Upper lobe of left lung (tissue), 6 donors: ENCODE results near the gene PLB1. TPM values are rescaled to one million over a fixed set of nuclear protein-coding genes. Genes with fewer than 3 reads are reported as not detected.

Experiments
- ATAC-seq, 2 donors: fragments of 200-7000 bp; cut with Tn5 transposase; one replicate each; pipeline ENCODE4 v1.9.1; 2022; ENCODE audit warnings: mild to moderate bottlenecking in 2 of 2, moderate library complexity in 2 of 2; ENCODE audit not compliant: low FRiP score in 2 of 2
- DNase-seq, 2 donors: peaks; one replicate each; pipeline ENCODE4 v3.0.0-alpha.2; 2019 to 2020
- H3K27ac ChIP-seq, 4 donors: fragments of 200-600 bp; sonication (generic); one replicate each; pipeline ENCODE4 v1.5.1; 2016 to 2019
- H3K27me3 ChIP-seq, 4 donors: fragments of 200-600 bp; sonication (generic); one replicate each; pipeline ENCODE4 v1.5.1; 2017 to 2019
- H3K36me3 ChIP-seq, 4 donors: fragments of 200-600 bp; sonication (generic); one replicate each; pipeline ENCODE4 v1.5.1; 2016 to 2019
- H3K4me1 ChIP-seq, 4 donors: fragments of 200-600 bp; sonication (generic); one replicate each; pipeline ENCODE4 v1.5.1; 2018 to 2019
- H3K4me3 ChIP-seq, 4 donors: fragments of 200-600 bp; sonication (generic); one replicate each; pipeline ENCODE4 v1.5.1; 2017 to 2019; ENCODE audit warnings: mild to moderate bottlenecking in 2 of 4, moderate library complexity in 1 of 4
- H3K9me3 ChIP-seq, 4 donors: fragments of 200-600 bp; sonication (generic); one replicate each; pipeline ENCODE4 v1.5.1; 2018 to 2019
- CTCF ChIP-seq, 6 experiments: fragments of 450-650 bp in 4 of 6; fragments of 200-600 bp in 2 of 6; sonication (generic) in 2 of 6; IDR thresholded peaks; one replicate each; pipeline ENCODE4 v1.5.1; 2016 to 2019; ENCODE audit warnings: antibody characterized with exemption in 6 of 6
- EP300 ChIP-seq, 4 donors: sonication (generic); formaldehyde crosslinking; IDR thresholded peaks; one replicate each; pipeline ENCODE4 v1.5.1; 2017; ENCODE audit warnings: antibody characterized with exemption in 4 of 4, control low read depth in 2 of 4
- POLR2A ChIP-seq, 4 donors: fragments of 450-650 bp; IDR thresholded peaks; one replicate each; pipeline ENCODE4 v1.5.1; 2016 to 2017; ENCODE audit warnings: antibody characterized with exemption in 4 of 4, mild to moderate bottlenecking in 2 of 4
- POLR2AphosphoS5 ChIP-seq, 2 donors: sonication (generic); formaldehyde crosslinking; IDR thresholded peaks; one replicate each; pipeline ENCODE4 v1.5.1; 2017; ENCODE audit warnings: antibody characterized with exemption in 2 of 2
- WGBS, 2 donors: methylation state at CpG; one replicate each; pipeline ENCODE4 v1.1.5; 2017 to 2018; 5-methylcytosine and 5-hydroxymethylcytosine counted together
- total RNA-seq, 6 donors: library from RNA; depleted of rRNA in 4 of 6; stranded (reverse); fragments of >200 nt in 4 of 6; gene quantifications; one replicate each; pipeline versions ENCODE4 v1.1.0 to v1.2.1, GENCODE V29; 2016 to 2021
- donor health status: DM: no; HTN: no; CAD: no; lungs with moderate emphysema.
- donor health status: DM: no; HTN: yes; CAD: no; lungs with severe emphysema.

Gene PLB1
- total RNA-seq, 6 donors from 2014 or later: 3.1 to 9.1 (median 5.4) TPM

- H3K4me1 ChIP-seq: peaks cover 0 to 12% (median 4%) of the 10 kb centered on the region in 4 donors
- ATAC-seq (no peak), DNase-seq (no peak)
- no peak overlapping the region for H3K4me3 ChIP-seq
- H3K36me3 ChIP-seq: no peaks in the 10 kb centered on the region
- H3K27ac ChIP-seq: no peak overlapping the region
- H3K9me3 ChIP-seq: no peaks in the 10 kb centered on the region
- H3K27me3 ChIP-seq: no peaks in the 10 kb centered on the region
- 80 to 91% methylated on average over 2 of the region's 2 CpGs for WGBS, 2 donors
- TF ChIP-seq POLR2A (IDR thresholded peaks at IDR 0.05) (no peak), CTCF (IDR thresholded peaks at IDR 0.05) (no peak), EP300 (IDR thresholded peaks at IDR 0.05) (no peak), POLR2AphosphoS5 (IDR thresholded peaks at IDR 0.05) (no peak)
Measured at GRCh38 chr2:28653892-28654662, 158.2 kb downstream of the PLB1 start.

- DNase-seq (no peak), ATAC-seq (no peak)
- Histone ChIP-seq H3K27ac (no peak overlapping the region), H3K4me1 (peaks cover 0 to 12% (median 4%) of the 10 kb centered on the region in 4 donors), H3K36me3 (no peaks in the 10 kb centered on the region), H3K4me3 (no peak overlapping the region), H3K27me3 (no peaks in the 10 kb centered on the region), H3K9me3 (no peaks in the 10 kb centered on the region)
- no peak for TF ChIP-seq POLR2AphosphoS5 (IDR thresholded peaks at IDR 0.05)
- no peak for TF ChIP-seq EP300 (IDR thresholded peaks at IDR 0.05)
- no peak for TF ChIP-seq POLR2A (IDR thresholded peaks at IDR 0.05)
- TF ChIP-seq CTCF (IDR thresholded peaks at IDR 0.05): no peak
- WGBS, 2 donors: 54 to 70% methylated on average over 8 of the region's 8 CpGs
Measured at GRCh38 chr2:28654663-28655320, 158.9 kb downstream of the PLB1 start.

GRCh38 chr2:28656937-28657615 lies 161.2 kb downstream of the PLB1 start:
- H3K4me1 ChIP-seq: peaks cover 14 to 33% (median 20%) of the 10 kb centered on the region in 4 donors
- TF ChIP-seq EP300 (IDR thresholded peaks at IDR 0.05) (no peak), CTCF (IDR thresholded peaks at IDR 0.05) (no peak), POLR2A (IDR thresholded peaks at IDR 0.05) (no peak), POLR2AphosphoS5 (IDR thresholded peaks at IDR 0.05) (no peak)
- 74 to 81% methylated on average over 5 of the region's 5 CpGs for WGBS, 2 donors
- H3K9me3 ChIP-seq: no peaks in the 10 kb centered on the region
- DNase-seq (no peak), ATAC-seq (no peak)
- H3K36me3 ChIP-seq: no peaks in the 10 kb centered on the region
- H3K27me3 ChIP-seq: no peaks in the 10 kb centered on the region
- H3K27ac ChIP-seq: peak overlapping the region in 1 of 4 donors; percentile 6
- no peak overlapping the region for H3K4me3 ChIP-seq

- 48 to 67% methylated on average over 1 of the region's 1 CpG for WGBS, 2 donors
- no peaks in the 10 kb centered on the region for H3K36me3 ChIP-seq
- ATAC-seq (peak in 1 of 2 donors; percentile 65), DNase-seq (no peak)
- no peak for TF ChIP-seq EP300 (IDR thresholded peaks at IDR 0.05)
- TF ChIP-seq POLR2AphosphoS5 (IDR thresholded peaks at IDR 0.05): no peak
- TF ChIP-seq CTCF (IDR thresholded peaks at IDR 0.05): no peak
- no peak for TF ChIP-seq POLR2A (IDR thresholded peaks at IDR 0.05)
- H3K4me1 ChIP-seq: peaks cover 18 to 38% (median 25%) of the 10 kb centered on the region in 4 donors
- H3K9me3 ChIP-seq: no peaks in the 10 kb centered on the region
- H3K27ac ChIP-seq: no peak overlapping the region
- H3K4me3 ChIP-seq: no peak overlapping the region
- H3K27me3 ChIP-seq: no peaks in the 10 kb centered on the region
Measured at GRCh38 chr2:28658369-28658768, 162.5 kb downstream of the PLB1 start.
